Measurements from ENCODE around the gene FNBP1L.

GRCh38 chr1:93549811-93550210, 101.9 kb downstream of the FNBP1L start:
- TF ChIP-seq POLR2A (IDR thresholded peaks at IDR 0.05) (no peak), CTCF (IDR thresholded peaks at IDR 0.05) (no peak), POLR2AphosphoS5 (IDR thresholded peaks at IDR 0.05) (no peak)
